ENCODE measurements around the gene SLITRK3. TPM values are rescaled to one million over a fixed set of nuclear protein-coding genes. Genes with fewer than 3 reads are reported as not detected.

Gene SLITRK3
- total and polyA plus RNA-seq, 2 of the 13 experiments (the other 11 are each of a cell fraction or from before 2014, with no cell fraction given): not detected

DNA sequence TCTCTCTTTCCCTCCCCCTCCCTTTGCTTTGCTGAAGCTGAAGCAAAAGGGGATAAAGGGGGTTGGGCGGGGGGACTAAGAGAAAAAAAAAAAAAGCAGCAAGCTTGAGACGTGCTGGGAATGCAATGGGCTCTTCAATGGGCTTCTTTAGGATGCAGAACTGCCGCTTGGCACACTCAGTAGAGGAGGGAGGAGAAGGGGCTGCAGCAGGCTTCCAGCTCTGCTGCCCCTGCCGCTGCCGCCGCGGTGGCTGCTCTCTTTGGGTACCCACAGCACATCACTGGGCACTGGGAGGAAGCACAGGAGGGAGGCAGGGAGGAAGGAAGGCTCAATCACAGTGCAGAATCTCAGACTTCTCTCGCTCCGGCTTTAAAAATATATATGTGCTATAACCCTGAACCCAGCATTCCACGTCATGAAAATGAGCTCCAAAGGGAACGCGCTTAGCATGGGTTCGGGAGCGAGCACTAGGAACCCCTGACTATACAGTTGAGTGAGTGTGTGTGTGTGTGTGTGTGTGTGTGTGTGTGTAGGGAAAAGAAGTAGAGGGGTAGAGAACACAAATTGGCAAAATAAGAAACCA, 3.5 kb downstream of the SLITRK3 start:
- TF ChIP-seq CENPT (CRISPR knock-in tag; IDR thresholded peaks at IDR 0.05; ENCODE audit: low read depth) (no peak), PLRG1 (conservative IDR thresholded peaks at IDR 0.05) (no peak), ZMYM3 (CRISPR knock-in tag; IDR thresholded peaks at IDR 0.05) (no peak), TOPORS (CRISPR knock-in tag; IDR thresholded peaks at IDR 0.05) (no peak), ZNF615 (CRISPR knock-in tag; IDR thresholded peaks at IDR 0.05; ENCODE audit: borderline replicate concordance) (no peak), ASH2L (IDR thresholded peaks at IDR 0.05; ENCODE audit: insufficient read length, low read depth, low read length) (no peak), GTF2F1 (IDR thresholded peaks at IDR 0.05; ENCODE audit: low read length) (no peak), ZNF160 (CRISPR knock-in tag; IDR thresholded peaks at IDR 0.05) (no peak)
- intact Hi-C loops (cut with micrococcal nuclease; ENCODE audit: unreplicated experiment): no loop called here
- CTCF ChIA-PET (ENCODE audit: low intra/inter-chr PET ratio, low total read pairs): no interaction called here

DNA sequence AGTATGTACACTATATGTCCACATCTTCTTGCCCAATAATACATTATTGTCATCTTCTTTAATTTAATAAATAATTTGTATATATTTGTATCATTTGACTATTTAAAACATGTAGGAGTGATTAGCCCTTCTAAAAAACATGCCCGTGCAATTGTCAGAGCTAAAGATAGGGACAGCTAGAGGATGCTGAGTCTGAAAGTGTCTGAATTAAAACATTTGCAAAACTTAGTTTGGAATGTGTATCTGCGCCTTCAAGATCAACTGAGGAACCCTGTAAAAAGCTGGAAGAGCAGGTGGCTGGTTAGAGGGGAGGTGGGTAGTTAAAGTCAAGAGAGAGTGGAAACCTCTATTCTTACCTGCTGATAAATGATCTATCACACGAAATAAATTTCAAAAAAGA, 4.7 kb downstream of the SLITRK3 start:
- Histone ChIP-seq H3K4me2 (ENCODE audit: low read depth, low read length) (no peak overlapping the region), H2AFZ (ENCODE audit: low read length) (no peak overlapping the region), H3K4me3 (replicated peaks in 1 of 3; ENCODE audit: insufficient read depth in 1 of 3, low read depth in 2 of 3, low read length in 3 of 3) (no peak overlapping the region), H3K27ac (ENCODE audit: extremely low read length, insufficient read depth, low read length) (no peak overlapping the region), H3K9me3 (ENCODE audit: low read length) (no peaks in the 10 kb centered on the region), H3K4me1 (ENCODE audit: insufficient read depth, low read length) (no peaks in the 10 kb centered on the region), H3K9ac (ENCODE audit: insufficient read depth, low read depth, low read length) (no peak overlapping the region), H3K79me2 (ENCODE audit: insufficient read depth, low read length) (no peaks in the 10 kb centered on the region), H3K36me3 (replicated peaks in 1 of 2; ENCODE audit: control insufficient read depth in 1 of 2, insufficient read depth in 2 of 2, low read length in 2 of 2) (no peaks in the 10 kb centered on the region), H4K20me1 (ENCODE audit: insufficient read depth, low read length) (no peaks in the 10 kb centered on the region), H3K27me3 (ENCODE audit: control insufficient read depth in 1 of 2, insufficient read depth in 2 of 2, low read length in 2 of 2) (peaks cover 5 to 33% of the 10 kb centered on the region in 2 experiments; a peak in 4 of 5 replicates)
- ChIA-PET POLR2A (no interaction called here), CTCF (ENCODE audit: low intra/inter-chr PET ratio, low total read pairs) (no interaction called here)
- in situ Hi-C loops (cut with HindIII; ENCODE audit: extremely low pct_ligation_motif_present, low pct_unique_long_range_greater_than_20kb): no loop called here
- FAIRE-seq (no peak), DNase-seq (ENCODE audit: low spot score) (no peak), ATAC-seq (no peak)
- intact Hi-C loops (cut with micrococcal nuclease; ENCODE audit: unreplicated experiment): no loop called here
- no TSS peak for BruUV-seq (replicated peaks)
- WGBS (ENCODE audit: low lambda C conversion rate): 1% methylated on average over 3 of the region's 3 CpGs
- TF ChIP-seq MBD4 (IDR thresholded peaks at IDR 0.05; ENCODE audit: borderline replicate concordance, low read length) (no peak), ZSCAN9 (CRISPR knock-in tag; IDR thresholded peaks at IDR 0.05; ENCODE audit: borderline replicate concordance) (no peak), FOXA1 (IDR thresholded peaks at IDR 0.05) (no peak), FOXA1 (CRISPR knock-in tag; IDR thresholded peaks at IDR 0.05) (no peak), MIXL1 (CRISPR knock-in tag; IDR thresholded peaks at IDR 0.05) (no peak), ZSCAN20 (CRISPR knock-in tag; IDR thresholded peaks at IDR 0.05; ENCODE audit: borderline replicate concordance) (no peak), SRSF9 (IDR thresholded peaks at IDR 0.05; ENCODE audit: borderline replicate concordance, insufficient read depth, low read depth, low read length, poor library complexity, severe bottlenecking) (no peak), ZNF251 (CRISPR knock-in tag; IDR thresholded peaks at IDR 0.05) (no peak), TBL1XR1 (IDR thresholded peaks at IDR 0.05; ENCODE audit: borderline replicate concordance, low read length, partially characterized antibody) (no peak), ZNF792 (CRISPR knock-in tag; IDR thresholded peaks at IDR 0.05) (no peak), TAF1 (CRISPR knock-in tag; IDR thresholded peaks at IDR 0.05) (no peak), KDM1A (CRISPR knock-in tag; IDR thresholded peaks at IDR 0.05) (no peak), MAF1 (CRISPR knock-in tag; IDR thresholded peaks at IDR 0.05; ENCODE audit: borderline replicate concordance) (no peak), ZBTB38 (CRISPR knock-in tag; IDR thresholded peaks at IDR 0.05) (no peak)

More for the DNA sequence above, 3.5 kb downstream of the SLITRK3 start:
- H3K4me2 ChIP-seq (ENCODE audit: low read depth, low read length): no peak overlapping the region
- ATAC-seq: no peak
- H3K4me3 ChIP-seq (replicated peaks in 1 of 3; ENCODE audit: insufficient read depth in 1 of 3, low read depth in 2 of 3, low read length in 3 of 3): no peak overlapping the region
- in situ Hi-C loops (cut with HindIII; ENCODE audit: extremely low pct_ligation_motif_present, low pct_unique_long_range_greater_than_20kb): no loop called here
- H3K27ac ChIP-seq (ENCODE audit: extremely low read length, insufficient read depth, low read length): no peak overlapping the region
- DNase-seq (ENCODE audit: low spot score): no peak
- H3K9me3 ChIP-seq (ENCODE audit: low read length): no peaks in the 10 kb centered on the region
- no peaks in the 10 kb centered on the region for H3K79me2 ChIP-seq (ENCODE audit: insufficient read depth, low read length)
- no peaks in the 10 kb centered on the region; the same call in 1 of the 2 replicates for H3K4me1 ChIP-seq (ENCODE audit: insufficient read depth, low read length)
- FAIRE-seq: no peak
- no TSS peak for BruUV-seq (replicated peaks)
- H3K36me3 ChIP-seq (replicated peaks in 1 of 2; ENCODE audit: control insufficient read depth in 1 of 2, insufficient read depth in 2 of 2, low read length in 2 of 2): no peaks in the 10 kb centered on the region
- WGBS (ENCODE audit: low lambda C conversion rate): 21% methylated on average over 12 of the region's 14 CpGs
- peaks cover 5 to 38% of the 10 kb centered on the region in 2 experiments; a peak in 4 of 5 replicates for H3K27me3 ChIP-seq (ENCODE audit: control insufficient read depth in 1 of 2, insufficient read depth in 2 of 2, low read length in 2 of 2)
- no peak overlapping the region for H2AFZ ChIP-seq (ENCODE audit: low read length)
- no peak overlapping the region for H3K9ac ChIP-seq (ENCODE audit: insufficient read depth, low read depth, low read length)
- no peaks in the 10 kb centered on the region for H4K20me1 ChIP-seq (ENCODE audit: insufficient read depth, low read length)
- POLR2A ChIA-PET: no interaction called here

Data from HepG2 (cell line).